ENCODE data around the gene TARM1. TPM values are rescaled to one million over a fixed set of nuclear protein-coding genes. Genes with fewer than 3 reads are reported as not detected.

The TARM1 gene
- total and polyA plus RNA-seq, 2 of the 4 experiments (the other 2 are of a cell fraction) = not detected

DNA sequence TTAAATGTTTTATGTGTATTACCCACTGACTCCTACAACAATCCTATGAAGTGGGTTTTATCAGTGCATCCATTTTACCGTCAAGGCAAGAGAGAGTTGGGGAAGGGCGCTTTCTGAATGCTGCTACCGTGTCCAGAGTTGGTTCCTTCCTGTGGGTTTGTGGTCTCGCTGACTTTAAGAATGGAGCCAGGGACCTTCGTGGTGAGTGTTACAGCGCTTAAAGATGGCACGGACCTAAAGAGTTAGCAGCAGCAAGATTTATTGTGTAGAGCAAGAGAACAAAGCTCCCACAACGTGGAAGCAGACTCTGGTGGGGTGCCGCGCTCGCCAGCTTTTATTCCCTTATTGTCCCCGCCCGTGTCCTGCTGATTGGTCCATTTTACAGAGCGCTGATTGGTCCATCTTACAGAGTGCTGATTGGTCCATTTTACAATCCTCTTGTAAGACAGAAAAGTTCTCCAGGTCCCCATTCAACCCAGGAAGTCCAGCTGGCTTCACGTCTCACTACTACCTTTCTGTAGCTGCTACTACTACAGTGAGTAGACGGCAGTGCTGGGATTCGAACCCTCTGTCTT is 13.3 kb upstream of the TARM1 start:
- Histone ChIP-seq H2AK5ac (ENCODE audit: low read depth, low read length) (no peak overlapping the region), H3K4me2 (ENCODE audit: low read depth, low read length) (no peak overlapping the region), H2BK15ac (ENCODE audit: low read depth, low read length) (no peak overlapping the region), H4K20me1 (ENCODE audit: insufficient read depth, low read length) (no peaks in the 10 kb centered on the region), H3K79me1 (ENCODE audit: low read depth in 1 of 2, low read length in 2 of 2) (no peaks in the 10 kb centered on the region), H3K4me3 (ENCODE audit: insufficient read depth, low read depth, low read length) (no peak overlapping the region), H3K9me3 (ENCODE audit: control insufficient read depth, insufficient read depth, low read length) (no peaks in the 10 kb centered on the region), H3K18ac (ENCODE audit: low read depth, low read length) (no peak overlapping the region), H3K9ac (ENCODE audit: low read depth, low read length) (no peak overlapping the region), H3K23ac (ENCODE audit: low read depth, low read length) (no peak overlapping the region), H2AK9ac (replicated peaks; ENCODE audit: low read depth, low read length, poor library complexity) (no peak overlapping the region), H3K9me1 (ENCODE audit: insufficient read depth, low read length) (no peaks in the 10 kb centered on the region), H4K91ac (ENCODE audit: insufficient read depth, low read depth, low read length) (no peak overlapping the region), H2BK120ac (ENCODE audit: low read depth, low read length) (no peak overlapping the region), H4K5ac (ENCODE audit: low read depth, low read length) (no peak overlapping the region), H3K56ac (ENCODE audit: extremely low read depth, insufficient read depth, low read length) (no peak overlapping the region), H2BK20ac (ENCODE audit: low read depth, low read length) (no peak overlapping the region), H3K4ac (ENCODE audit: low read depth, low read length) (no peak overlapping the region), H2AFZ (replicated peaks; ENCODE audit: low read length, poor library complexity) (no peak overlapping the region), H3K27ac (ENCODE audit: insufficient read depth, low read length) (no peak overlapping the region), H4K8ac (ENCODE audit: low read depth in 2 of 2, low read length in 2 of 2) (no peak overlapping the region), H3K14ac (replicated peaks; ENCODE audit: low read depth, low read length) (no peak overlapping the region), H3K4me1 (ENCODE audit: control insufficient read depth, insufficient read depth, low read length) (peaks cover 6% of the 10 kb centered on the region), H3K27me3 (ENCODE audit: control insufficient read depth, insufficient read depth, low read length) (peaks cover 3% of the 10 kb centered on the region; the same call in 1 of the 2 replicates), H2BK5ac (ENCODE audit: low read depth, low read length, poor library complexity, severe bottlenecking) (no peak overlapping the region), H3K36me3 (ENCODE audit: control insufficient read depth, insufficient read depth, low read length) (no peaks in the 10 kb centered on the region)
- CTCF ChIA-PET = interaction anchor here (0.6 kb wide), 1 partner anchor 17 kb away, joined by 3 read pairs; no protein-coding TSS in a partner anchor
- no peak for DNase-seq
- TF ChIP-seq MAFK (IDR thresholded peaks at IDR 0.05; ENCODE audit: low read depth, low read length) (no peak), NFE2L2 (IDR thresholded peaks at IDR 0.05; ENCODE audit: low read depth, low read length) (no peak), RAD21 (IDR thresholded peaks at IDR 0.05; ENCODE audit: low read length) (no peak), MXI1 (IDR thresholded peaks at IDR 0.05; ENCODE audit: borderline replicate concordance, low read depth, low read length) (no peak), CHD1 (IDR thresholded peaks at IDR 0.05; ENCODE audit: low read depth, low read length) (no peak), SMC3 (IDR thresholded peaks at IDR 0.05; ENCODE audit: low read depth, low read length) (no peak), POLR2A (IDR thresholded peaks at IDR 0.05; ENCODE audit: low read depth, low read length) (no peak), ELK1 (IDR thresholded peaks at IDR 0.05; ENCODE audit: borderline replicate concordance, low read depth, low read length) (no peak), RCOR1 (IDR thresholded peaks at IDR 0.05; ENCODE audit: insufficient replicate concordance, low read length) (no peak)
- TF ChIP-seq, protein P1, sequence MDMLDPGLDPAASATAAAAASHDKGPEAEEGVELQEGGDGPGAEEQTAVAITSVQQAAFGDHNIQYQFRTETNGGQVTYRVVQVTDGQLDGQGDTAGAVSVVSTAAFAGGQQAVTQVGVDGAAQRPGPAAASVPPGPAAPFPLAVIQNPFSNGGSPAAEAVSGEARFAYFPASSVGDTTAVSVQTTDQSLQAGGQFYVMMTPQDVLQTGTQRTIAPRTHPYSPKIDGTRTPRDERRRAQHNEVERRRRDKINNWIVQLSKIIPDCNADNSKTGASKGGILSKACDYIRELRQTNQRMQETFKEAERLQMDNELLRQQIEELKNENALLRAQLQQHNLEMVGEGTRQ (IDR thresholded peaks at IDR 0.05; ENCODE audit: low read depth, low read length) = no peak
- ATAC-seq (ENCODE audit: low read depth) = no peak
- 92% methylated on average over 2 of the region's 17 CpGs; no CpG with 5 or more reads in 1 of the 2 experiments for WGBS, 2 experiments (ENCODE audit: extremely low coverage in 2 of 2, insufficient read length in 1 of 2)
- dilution Hi-C loops (cut with HindIII; ENCODE audit: low sequenced_read_pairs, unreplicated experiment) = no loop called here
- BruUV-seq (replicated peaks) = no TSS peak
- intact Hi-C loops (cut with micrococcal nuclease) = loop anchor here (10.0 kb wide), 1 partner anchor 760 kb away; the partner anchor contains the start of gene ZNF845
- in situ Hi-C loops (cut with MboI; ENCODE audit: low sequenced_read_pairs) = no loop called here
- POLR2A ChIA-PET (ENCODE audit: unreplicated experiment) = no interaction called here

Data from IMR-90 (cell line).